Measurements from ENCODE around the gene GATAD2A. TPM values are rescaled to one million over a fixed set of nuclear protein-coding genes. Genes with fewer than 3 reads are reported as not detected.

The GATAD2A gene
- total RNA-seq, 2 experiments from 2014 or later, result 104 to 107 TPM

DNA sequence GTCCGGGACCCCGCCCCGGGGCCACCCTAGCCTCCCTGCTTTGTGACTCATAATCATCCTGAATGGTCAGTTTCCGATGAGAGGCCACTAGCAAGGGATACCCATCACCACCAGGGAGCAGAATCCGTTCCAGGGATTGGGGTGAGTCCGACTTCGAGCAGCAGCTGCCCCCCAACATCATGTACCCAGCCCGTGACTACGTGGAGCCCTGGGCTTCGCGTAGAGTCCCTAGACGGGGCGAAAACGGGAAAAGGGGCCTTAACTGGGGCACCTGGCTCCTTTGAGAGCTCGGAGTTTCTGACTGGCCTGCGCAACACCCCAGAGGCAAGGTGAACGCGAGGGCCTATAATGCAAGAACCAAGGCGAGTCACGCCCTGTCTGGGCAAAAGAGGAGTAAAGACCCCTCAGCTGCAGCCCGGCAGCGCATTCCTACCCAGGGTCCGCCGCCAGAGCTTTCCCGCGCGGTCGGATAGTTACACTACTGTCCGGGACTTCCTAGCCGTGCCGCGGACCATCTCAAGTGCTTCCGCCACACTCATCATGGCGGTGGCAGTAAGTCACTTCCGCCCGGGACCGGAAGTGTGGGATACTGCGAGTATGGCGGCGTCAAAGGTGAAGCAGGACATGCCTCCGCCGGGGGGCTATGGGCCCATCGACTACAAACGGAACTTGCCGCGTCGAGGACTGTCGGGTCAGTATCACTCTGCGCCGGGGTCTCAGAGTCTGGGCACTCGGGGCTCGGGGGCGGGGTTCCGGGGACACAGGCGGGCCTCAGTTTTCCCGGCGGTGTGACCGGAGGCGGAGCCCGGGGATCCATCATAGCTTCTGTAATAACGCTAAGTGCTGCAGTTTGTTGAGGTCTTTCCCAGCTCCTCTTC, 110.4 kb downstream of the GATAD2A start, which contains the start of gene NDUFA13:
NDUFA13 (plus strand) TSS at position 584 of the 878 bp plus-strand sequence; CDS start at position 598, 14 bp downstream.
- TF ChIP-seq, protein P1, sequence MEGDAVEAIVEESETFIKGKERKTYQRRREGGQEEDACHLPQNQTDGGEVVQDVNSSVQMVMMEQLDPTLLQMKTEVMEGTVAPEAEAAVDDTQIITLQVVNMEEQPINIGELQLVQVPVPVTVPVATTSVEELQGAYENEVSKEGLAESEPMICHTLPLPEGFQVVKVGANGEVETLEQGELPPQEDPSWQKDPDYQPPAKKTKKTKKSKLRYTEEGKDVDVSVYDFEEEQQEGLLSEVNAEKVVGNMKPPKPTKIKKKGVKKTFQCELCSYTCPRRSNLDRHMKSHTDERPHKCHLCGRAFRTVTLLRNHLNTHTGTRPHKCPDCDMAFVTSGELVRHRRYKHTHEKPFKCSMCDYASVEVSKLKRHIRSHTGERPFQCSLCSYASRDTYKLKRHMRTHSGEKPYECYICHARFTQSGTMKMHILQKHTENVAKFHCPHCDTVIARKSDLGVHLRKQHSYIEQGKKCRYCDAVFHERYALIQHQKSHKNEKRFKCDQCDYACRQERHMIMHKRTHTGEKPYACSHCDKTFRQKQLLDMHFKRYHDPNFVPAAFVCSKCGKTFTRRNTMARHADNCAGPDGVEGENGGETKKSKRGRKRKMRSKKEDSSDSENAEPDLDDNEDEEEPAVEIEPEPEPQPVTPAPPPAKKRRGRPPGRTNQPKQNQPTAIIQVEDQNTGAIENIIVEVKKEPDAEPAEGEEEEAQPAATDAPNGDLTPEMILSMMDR (IDR thresholded peaks at IDR 0.05), result no peak
- ATAC-seq (ENCODE audit: poor library complexity) (peak; percentile 87), DNase-seq (peak; percentile 84 to 97 (median 92))
- peaks cover 27% of the 10 kb centered on the region for H3K36me3 Mint-ChIP-seq (ENCODE audit: low read depth)
- peak within 1 kb of the TSS; percentile 94 for H3K4me3 Mint-ChIP-seq
- CTCF ChIA-PET, result interaction anchor here (1.1 to 1.5 kb wide), 3 partner anchors 16 to 128 kb away, joined by 4 to 5 read pairs (median 5); partner anchors contain the start of gene GMIP
- Histone ChIP-seq H3K9me3 (ENCODE audit: control insufficient read depth in 1 of 2, insufficient read depth in 1 of 2, low read length in 2 of 2) (peaks cover 0 to 11% of the 10 kb centered on the region in 2 experiments), H3K27ac (ENCODE audit: low read depth in 1 of 2, low read length in 2 of 2) (peak within 1 kb of the TSS; percentile 76 to 87), H3K36me3 (ENCODE audit: insufficient read depth, low read length) (peaks cover 20% of the 10 kb centered on the region), H3K4me3 (ENCODE audit: low read length) (peak within 1 kb of the TSS; percentile 77), H3K27me3 (ENCODE audit: control insufficient read depth in 1 of 2, insufficient read depth in 2 of 2, low read length in 2 of 2) (no peaks in the 10 kb centered on the region), H3K4me1 (ENCODE audit: insufficient read depth, low read length) (peaks cover 46% of the 10 kb centered on the region)
- H3K27me3 Mint-ChIP-seq, result no peaks in the 10 kb centered on the region
- POLR2A ChIA-PET, result interaction anchor here (0.7 to 2.6 kb wide), 20 partner anchors 9 to 562 kb away, joined by 3 to 14 read pairs (median 4); partner anchors contain the start of genes ATP13A1, GATAD2A, GMIP and ZNF101
- H3K27ac Mint-ChIP-seq, result peak within 1 kb of the TSS; percentile 86
- peaks cover 32% of the 10 kb centered on the region for H3K4me1 Mint-ChIP-seq (ENCODE audit: low read depth)
- intact Hi-C loops (cut with DNase I, micrococcal nuclease), result loop anchor here (1.0 to 5.0 kb wide), 3 partner anchors 127 to 1991 kb away; partner anchors contain the start of genes GMIP (in 1 of the 2) and ZNF429 (in 1 of the 2)
- H3K9me3 Mint-ChIP-seq, result no peaks in the 10 kb centered on the region

DNA sequence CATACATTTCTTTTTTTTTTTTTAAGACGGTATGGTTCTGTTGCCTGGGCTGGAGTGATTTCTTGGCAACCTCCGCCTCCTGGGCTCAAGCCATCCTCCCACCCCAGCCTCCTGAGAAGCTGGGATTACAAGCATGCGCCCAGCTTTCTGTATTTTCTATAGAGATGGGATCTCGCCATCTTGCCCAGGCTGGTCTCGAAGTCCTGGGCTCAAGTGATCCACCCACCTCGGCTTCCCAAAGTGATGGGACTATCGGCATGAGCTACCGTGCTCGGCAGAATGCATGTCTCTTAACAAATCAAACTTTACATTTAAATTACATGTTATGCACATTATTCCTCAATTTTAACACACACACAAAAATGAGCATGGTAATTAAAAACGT, 111.8 kb downstream of the GATAD2A start:
- Histone ChIP-seq H3K4me1 (ENCODE audit: insufficient read depth, low read length) (peaks cover 46% of the 10 kb centered on the region), H3K27me3 (ENCODE audit: control insufficient read depth in 1 of 2, insufficient read depth in 2 of 2, low read length in 2 of 2) (no peaks in the 10 kb centered on the region), H3K9me3 (ENCODE audit: control insufficient read depth in 1 of 2, insufficient read depth in 1 of 2, low read length in 2 of 2) (peaks cover 0 to 11% of the 10 kb centered on the region in 2 experiments), H3K27ac (ENCODE audit: low read depth in 1 of 2, low read length in 2 of 2) (no peak overlapping the region), H3K4me3 (ENCODE audit: low read length) (peak overlapping the region; percentile 77), H3K36me3 (ENCODE audit: insufficient read depth, low read length) (peaks cover 20% of the 10 kb centered on the region)
- no peaks in the 10 kb centered on the region for H3K9me3 Mint-ChIP-seq
- ChIA-PET CTCF (no interaction called here), POLR2A (interaction anchor here (0.6 to 2.5 kb wide), 3 partner anchors 28 to 153 kb away, joined by 3 to 13 read pairs (median 6); no protein-coding TSS in a partner anchor)
- H3K36me3 Mint-ChIP-seq (ENCODE audit: low read depth), result peaks cover 30% of the 10 kb centered on the region
- H3K4me3 Mint-ChIP-seq, result peak overlapping the region; percentile 94
- intact Hi-C loops (cut with DNase I, micrococcal nuclease), result loop anchor here in 1 of 2 experiments (5.0 kb wide), 2 partner anchors 260 to 1990 kb away; partner anchors contain the start of gene ZNF429
- DNase-seq, result no peak
- H3K4me1 Mint-ChIP-seq (ENCODE audit: low read depth), result peaks cover 34% of the 10 kb centered on the region
- TF ChIP-seq, protein P1 (IDR thresholded peaks at IDR 0.05), result no peak
- no peaks in the 10 kb centered on the region for H3K27me3 Mint-ChIP-seq
- H3K27ac Mint-ChIP-seq, result no peak overlapping the region
- ATAC-seq (ENCODE audit: poor library complexity), result no peak

DNA sequence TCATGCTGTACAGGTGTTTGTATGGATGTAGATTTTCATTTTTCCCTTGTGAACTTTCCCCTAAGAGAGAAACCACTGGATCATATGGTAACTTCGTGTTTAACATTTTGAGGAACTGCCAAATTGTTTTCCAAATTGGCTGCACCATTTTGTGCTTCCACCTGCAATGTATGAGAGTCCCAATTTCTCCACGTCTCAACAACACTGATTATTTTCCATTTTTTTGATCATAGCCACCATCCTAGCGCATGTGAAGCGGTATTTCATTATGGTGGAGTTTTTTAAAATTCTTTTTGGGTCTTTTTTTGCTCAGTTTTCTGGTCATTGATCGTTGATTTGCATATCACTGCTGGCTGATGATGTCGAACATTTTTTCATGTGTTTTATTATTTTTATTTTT, 115.5 kb downstream of the GATAD2A start:
- TF ChIP-seq, protein P1 (IDR thresholded peaks at IDR 0.05), result no peak

More for the DNA sequence above, 115.5 kb downstream of the GATAD2A start:
- no peak for ATAC-seq (ENCODE audit: poor library complexity)
- Mint-ChIP-seq H3K36me3 (ENCODE audit: low read depth) (peaks cover 41% of the 10 kb centered on the region), H3K4me3 (peak overlapping the region; percentile 67), H3K9me3 (no peaks in the 10 kb centered on the region), H3K27ac (peak overlapping the region; percentile 49), H3K27me3 (no peaks in the 10 kb centered on the region), H3K4me1 (ENCODE audit: low read depth) (peaks cover 36% of the 10 kb centered on the region)
- Histone ChIP-seq H3K36me3 (ENCODE audit: insufficient read depth, low read length) (peaks cover 42% of the 10 kb centered on the region), H3K9me3 (ENCODE audit: control insufficient read depth in 1 of 2, insufficient read depth in 1 of 2, low read length in 2 of 2) (no peaks in the 10 kb centered on the region), H3K4me1 (ENCODE audit: insufficient read depth, low read length) (peaks cover 36% of the 10 kb centered on the region), H3K27ac (ENCODE audit: low read depth in 1 of 2, low read length in 2 of 2) (no peak overlapping the region), H3K27me3 (ENCODE audit: control insufficient read depth in 1 of 2, insufficient read depth in 2 of 2, low read length in 2 of 2) (no peaks in the 10 kb centered on the region), H3K4me3 (ENCODE audit: low read length) (no peak overlapping the region)
- intact Hi-C loops (cut with DNase I, micrococcal nuclease), result no loop called here
- no peak for DNase-seq
- CTCF ChIA-PET, result no interaction called here
- POLR2A ChIA-PET, result no interaction called here

Data from CD4-positive, alpha-beta T cell (primary cell).